Esophagus muscularis mucosa (tissue), 4 donors: ENCODE measurements around the gene IRF4.

Source experiments
- EP300 ChIP-seq: sonication (generic); formaldehyde crosslinking; IDR thresholded peaks from one replicate; pipeline ENCODE4 v1.6.1; 2017; ENCODE audit warnings: antibody characterized with exemption
- POLR2A ChIP-seq: fragments of 450-650 bp; IDR thresholded peaks from one replicate; pipeline ENCODE4 v1.6.1; 2017; ENCODE audit warnings: antibody characterized with exemption, moderate library complexity, mild to moderate bottlenecking, low read depth
- POLR2AphosphoS5 ChIP-seq, 2 donors: sonication (generic); formaldehyde crosslinking; IDR thresholded peaks; one replicate each; pipeline ENCODE4 v1.6.1; 2017; ENCODE audit warnings: antibody characterized with exemption in 2 of 2
- TF ChIP-seq, protein P1 (sequence below), 3 experiments: fragments of 200-600 bp in 2 of 3; fragments of 450-650 bp in 1 of 3; sonication (generic) in 2 of 3; IDR thresholded peaks; one replicate each; pipeline ENCODE4 v1.5.1; 2017 to 2019; ENCODE audit warnings: antibody characterized with exemption in 3 of 3, mild to moderate bottlenecking in 2 of 3, moderate library complexity in 1 of 3

DNA sequence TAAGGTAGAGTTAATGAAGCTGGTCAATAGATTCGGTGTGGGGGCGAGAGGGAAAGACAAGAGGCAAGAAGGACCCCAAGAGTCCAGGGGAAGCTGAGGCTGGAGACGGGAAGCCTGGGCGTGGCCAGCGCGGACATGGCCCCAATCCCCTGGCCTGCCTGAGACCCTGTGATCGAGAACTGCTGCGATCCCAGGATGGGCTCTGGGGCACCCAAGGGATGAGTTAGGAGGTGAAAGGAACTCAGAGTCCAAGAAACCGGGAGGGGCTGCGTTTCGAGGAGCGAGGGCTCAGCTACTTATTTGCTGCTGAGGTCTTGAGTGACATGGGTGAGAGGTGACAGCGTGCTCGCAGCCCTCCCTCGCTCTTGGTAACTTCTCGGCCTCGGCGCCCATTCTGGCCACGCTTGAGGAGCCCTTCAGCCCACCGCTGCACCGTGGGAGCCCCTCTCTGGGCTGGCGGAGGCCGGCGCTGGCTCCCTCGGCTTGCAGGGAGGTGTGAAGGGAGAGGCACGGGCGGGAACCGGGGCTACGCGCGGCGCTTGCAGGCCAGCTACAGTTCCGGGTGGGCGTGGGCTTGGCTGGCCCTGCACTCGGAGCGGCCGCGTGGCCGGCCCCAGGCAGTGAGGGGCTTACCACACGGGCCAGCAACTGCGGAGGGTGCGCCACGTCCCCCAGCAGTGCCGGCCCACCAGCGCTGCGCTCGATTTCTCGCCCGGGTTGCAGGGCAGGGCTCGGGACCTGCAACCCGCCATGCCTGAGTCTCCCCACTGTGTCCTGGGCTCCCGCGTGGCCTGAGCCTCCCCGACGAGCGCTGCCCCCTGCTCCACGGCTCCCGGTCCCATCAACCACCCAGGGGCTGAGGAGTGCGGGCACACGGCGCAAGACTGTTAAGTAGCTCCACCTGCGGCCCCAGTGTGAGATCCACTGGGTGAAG, 58.2 kb downstream of the IRF4 start:
- TF ChIP-seq, protein P1, sequence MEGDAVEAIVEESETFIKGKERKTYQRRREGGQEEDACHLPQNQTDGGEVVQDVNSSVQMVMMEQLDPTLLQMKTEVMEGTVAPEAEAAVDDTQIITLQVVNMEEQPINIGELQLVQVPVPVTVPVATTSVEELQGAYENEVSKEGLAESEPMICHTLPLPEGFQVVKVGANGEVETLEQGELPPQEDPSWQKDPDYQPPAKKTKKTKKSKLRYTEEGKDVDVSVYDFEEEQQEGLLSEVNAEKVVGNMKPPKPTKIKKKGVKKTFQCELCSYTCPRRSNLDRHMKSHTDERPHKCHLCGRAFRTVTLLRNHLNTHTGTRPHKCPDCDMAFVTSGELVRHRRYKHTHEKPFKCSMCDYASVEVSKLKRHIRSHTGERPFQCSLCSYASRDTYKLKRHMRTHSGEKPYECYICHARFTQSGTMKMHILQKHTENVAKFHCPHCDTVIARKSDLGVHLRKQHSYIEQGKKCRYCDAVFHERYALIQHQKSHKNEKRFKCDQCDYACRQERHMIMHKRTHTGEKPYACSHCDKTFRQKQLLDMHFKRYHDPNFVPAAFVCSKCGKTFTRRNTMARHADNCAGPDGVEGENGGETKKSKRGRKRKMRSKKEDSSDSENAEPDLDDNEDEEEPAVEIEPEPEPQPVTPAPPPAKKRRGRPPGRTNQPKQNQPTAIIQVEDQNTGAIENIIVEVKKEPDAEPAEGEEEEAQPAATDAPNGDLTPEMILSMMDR (IDR thresholded peaks at IDR 0.05), result no peak
- no peak for TF ChIP-seq POLR2A
- TF ChIP-seq EP300, result no peak
- no peak for TF ChIP-seq POLR2AphosphoS5 (IDR thresholded peaks at IDR 0.05)
